NCI-H187 treated with DMSO at 0.1 percent for 48 hours (cell line): ENCODE data around the gene MAGI2.

Experiments
- DNase-seq: peaks from one replicate; lab custom pipeline; 2025; lab: John Stamatoyannopoulos, UW

MAGI2 gene

GRCh38 chr7:78082556-78082955 lies 1370.9 kb downstream of the MAGI2 start:
- no peak for DNase-seq

GRCh38 chr7:78081888-78082287 lies 1371.6 kb downstream of the MAGI2 start:
- no peak for DNase-seq

GRCh38 chr7:78081344-78081743 lies 1372.1 kb downstream of the MAGI2 start:
- DNase-seq, result no peak

GRCh38 chr7:78080811-78081210 lies 1372.7 kb downstream of the MAGI2 start:
- no peak for DNase-seq

GRCh38 chr7:78080241-78080640 lies 1373.2 kb downstream of the MAGI2 start:
- DNase-seq, result no peak

- no peak for DNase-seq
Observed at GRCh38 chr7:78074713-78075112, 1378.8 kb downstream of the MAGI2 start.

- DNase-seq, result peak; percentile 75
Observed at GRCh38 chr7:78073609-78074382, 1379.7 kb downstream of the MAGI2 start.

- DNase-seq, result no peak
Observed at GRCh38 chr7:78072201-78072590, 1381.3 kb downstream of the MAGI2 start.

- no peak for DNase-seq
Observed at GRCh38 chr7:78071491-78072200, 1381.8 kb downstream of the MAGI2 start.

- DNase-seq, result no peak
Observed at GRCh38 chr7:78066599-78066998, 1386.9 kb downstream of the MAGI2 start.

- no peak for DNase-seq
Observed at GRCh38 chr7:78063758-78064157, 1389.7 kb downstream of the MAGI2 start.

- no peak for DNase-seq
Observed at GRCh38 chr7:78062214-78062613, 1391.3 kb downstream of the MAGI2 start.

- DNase-seq, result no peak
Observed at GRCh38 chr7:78057571-78057970, 1395.9 kb downstream of the MAGI2 start.

GRCh38 chr7:78055599-78055998 lies 1397.9 kb downstream of the MAGI2 start:
- no peak for DNase-seq

GRCh38 chr7:78055001-78055573 lies 1398.4 kb downstream of the MAGI2 start:
- no peak for DNase-seq

- DNase-seq, result no peak
Observed at GRCh38 chr7:78052112-78052511, 1401.4 kb downstream of the MAGI2 start.

- DNase-seq, result no peak
Observed at GRCh38 chr7:78047800-78048199, 1405.7 kb downstream of the MAGI2 start.

GRCh38 chr7:78043159-78043558 lies 1410.3 kb downstream of the MAGI2 start:
- no peak for DNase-seq

GRCh38 chr7:78041423-78041822 lies 1412.0 kb downstream of the MAGI2 start:
- DNase-seq, result no peak

- DNase-seq, result no peak
Observed at GRCh38 chr7:78039790-78040776, 1413.4 kb downstream of the MAGI2 start.

GRCh38 chr7:78038465-78039080 lies 1414.9 kb downstream of the MAGI2 start:
- no peak for DNase-seq

- DNase-seq, result no peak
Observed at GRCh38 chr7:78037603-78038002, 1415.9 kb downstream of the MAGI2 start.
